CD4-positive, alpha-beta T cell (primary cell): ENCODE results near the gene STAC. TPM values are rescaled to one million over a fixed set of nuclear protein-coding genes. Genes with fewer than 3 reads are reported as not detected.

Source experiments
- ATAC-seq: fragments of 200-7000 bp; cut with Tn5 transposase; one replicate; pipeline ENCODE4 v1.10.0; 2022; ENCODE audit warnings: mild to moderate bottlenecking; ENCODE audit not compliant: poor library complexity
- CTCF ChIA-PET: fragments of 350-600 bp; sonication (Branson Sonifier 250); formaldehyde crosslinking; loops from one replicate; lab custom pipeline; 2021; ENCODE audit warnings: antibody characterized with exemption, inconsistent platforms; lab: Charles Lee
- POLR2A ChIA-PET: fragments of 350-600 bp; sonication (Branson Sonifier 250); formaldehyde crosslinking; loops from one replicate; lab custom pipeline; 2021; ENCODE audit warnings: antibody characterized with exemption, inconsistent platforms; lab: Charles Lee
- DNase-seq, 14 experiments: peaks; one replicate each; pipeline ENCODE4 v3.0.0-alpha.2; 2013 to 2020; ENCODE audit warnings: mixed read lengths in 2 of 14
- H3K27ac ChIP-seq, 2 donors: one replicate each; pipeline versions ENCODE4 v1.5.1 to v1.7.0; 2013; ENCODE audit warnings: low read length in 2 of 2, low read depth in 1 of 2, mild to moderate bottlenecking in 1 of 2
- H3K27me3 ChIP-seq, 2 experiments: 1 replicate in 1 of 2; 2 replicates in 1 of 2; pipeline versions ENCODE4 v1.6.1 to v1.7.0; 2013; ENCODE audit warnings: low read length in 2 of 2, control low read depth in 1 of 2, mild to moderate bottlenecking in 1 of 2, moderate library complexity in 1 of 2; ENCODE audit not compliant: insufficient read depth in 2 of 2, control insufficient read depth in 1 of 2
- H3K36me3 ChIP-seq: one replicate; pipeline ENCODE4 v1.6.1; 2013; ENCODE audit warnings: low read length, control low read depth; ENCODE audit not compliant: insufficient read depth
- H3K4me1 ChIP-seq: one replicate; pipeline ENCODE4 v1.6.1; 2013; ENCODE audit warnings: low read length, control low read depth; ENCODE audit not compliant: insufficient read depth
- H3K4me3 ChIP-seq: one replicate; pipeline ENCODE4 v1.5.1; 2013; ENCODE audit warnings: mild to moderate bottlenecking, low read length, moderate library complexity
- H3K9me3 ChIP-seq, 2 experiments: 1 replicate in 1 of 2; 2 replicates in 1 of 2; pipeline versions ENCODE4 v1.6.1 to v1.7.0; 2013; ENCODE audit warnings: low read length in 2 of 2, mild to moderate bottlenecking in 2 of 2, control low read depth in 1 of 2, moderate library complexity in 1 of 2; ENCODE audit not compliant: control insufficient read depth in 1 of 2, insufficient read depth in 1 of 2
- H3K27ac Mint-ChIP-seq: one replicate; pipeline ENCODE4 v1.8.0; 2020; ENCODE audit warnings: mixed read lengths
- H3K27me3 Mint-ChIP-seq: one replicate; pipeline ENCODE4 v1.8.0; 2021; ENCODE audit warnings: mixed read lengths
- H3K36me3 Mint-ChIP-seq: one replicate; pipeline ENCODE4 v1.8.0; 2021; ENCODE audit warnings: low read depth, mixed read lengths
- H3K4me1 Mint-ChIP-seq: one replicate; pipeline ENCODE4 v1.8.0; 2021; ENCODE audit warnings: low read depth, mixed read lengths
- H3K4me3 Mint-ChIP-seq: one replicate; pipeline ENCODE4 v1.8.0; 2020; ENCODE audit warnings: mild to moderate bottlenecking, mixed read lengths
- H3K9me3 Mint-ChIP-seq: one replicate; pipeline ENCODE4 v1.8.0; 2020; ENCODE audit warnings: mixed read lengths
- intact Hi-C, 2 experiments: fragments of 100-400 bp; cut with DNase I in 1 of 2; cut with micrococcal nuclease in 1 of 2; formaldehyde crosslinking; loops; one replicate each; pipeline versions ENCODE4 v1.15.1 to v1.9.0; 2023 to 2025; cut with DNase I, micrococcal nuclease
- total RNA-seq, 174 experiments: library from RNA in 2 of 174; stranded (reverse) in 2 of 174; gene quantifications; one replicate each; pipeline ENCODE4 v1.2.3 and lab custom pipeline; 2021 to 2026
- TF ChIP-seq, protein P1 (sequence below): fragments of 200-600 bp; IDR thresholded peaks from one replicate; pipeline ENCODE4 v1.8.0; 2022; ENCODE audit warnings: antibody characterized with exemption, mild to moderate bottlenecking

The STAC gene
- total RNA-seq, 2 experiments from 2014 or later = not detected

DNA sequence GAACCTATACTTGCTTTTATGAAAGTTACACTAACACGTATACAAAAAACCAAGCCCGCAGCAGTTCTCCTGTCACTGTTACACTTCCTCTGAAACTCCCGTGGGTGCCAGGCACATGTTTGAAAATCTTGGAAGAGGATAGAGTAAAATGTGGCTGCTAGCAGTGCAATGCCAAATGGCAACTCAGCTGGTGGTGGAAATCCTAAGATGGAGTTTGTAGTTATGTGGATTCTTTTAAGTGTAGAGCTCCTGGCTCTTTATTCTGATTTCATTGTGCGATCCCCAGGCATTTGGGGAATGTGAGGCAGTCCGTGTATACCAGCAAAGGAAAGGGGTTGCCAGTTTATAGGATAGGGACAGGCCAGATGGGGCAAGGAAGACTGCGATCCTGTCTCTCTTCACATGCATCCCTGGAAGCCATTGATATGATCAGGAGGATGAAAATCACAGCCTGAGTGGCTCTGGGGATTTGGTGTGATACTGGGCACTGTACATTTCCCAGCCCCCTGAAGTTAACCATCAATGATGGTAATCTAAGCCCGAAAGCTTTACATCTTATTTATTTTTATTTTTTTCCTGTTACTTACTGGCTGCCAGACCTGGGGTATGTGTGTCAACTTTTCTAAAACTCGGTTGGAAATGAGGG is 1.1 kb downstream of the STAC start:
- Mint-ChIP-seq H3K9me3 (no peaks in the 10 kb centered on the region), H3K27ac (no peak overlapping the region), H3K27me3 (peaks cover 58% of the 10 kb centered on the region), H3K4me1 (peaks cover 9% of the 10 kb centered on the region), H3K4me3 (no peak overlapping the region), H3K36me3 (no peaks in the 10 kb centered on the region)
- no peak for DNase-seq
- ChIA-PET CTCF (no interaction called here), POLR2A (no interaction called here)
- Histone ChIP-seq H3K27me3 (peaks cover 18 to 22% of the 10 kb centered on the region in 2 experiments), H3K27ac (no peak overlapping the region), H3K9me3 (no peaks in the 10 kb centered on the region), H3K36me3 (no peaks in the 10 kb centered on the region), H3K4me3 (no peak overlapping the region), H3K4me1 (peaks cover 2% of the 10 kb centered on the region)
- TF ChIP-seq, protein P1, sequence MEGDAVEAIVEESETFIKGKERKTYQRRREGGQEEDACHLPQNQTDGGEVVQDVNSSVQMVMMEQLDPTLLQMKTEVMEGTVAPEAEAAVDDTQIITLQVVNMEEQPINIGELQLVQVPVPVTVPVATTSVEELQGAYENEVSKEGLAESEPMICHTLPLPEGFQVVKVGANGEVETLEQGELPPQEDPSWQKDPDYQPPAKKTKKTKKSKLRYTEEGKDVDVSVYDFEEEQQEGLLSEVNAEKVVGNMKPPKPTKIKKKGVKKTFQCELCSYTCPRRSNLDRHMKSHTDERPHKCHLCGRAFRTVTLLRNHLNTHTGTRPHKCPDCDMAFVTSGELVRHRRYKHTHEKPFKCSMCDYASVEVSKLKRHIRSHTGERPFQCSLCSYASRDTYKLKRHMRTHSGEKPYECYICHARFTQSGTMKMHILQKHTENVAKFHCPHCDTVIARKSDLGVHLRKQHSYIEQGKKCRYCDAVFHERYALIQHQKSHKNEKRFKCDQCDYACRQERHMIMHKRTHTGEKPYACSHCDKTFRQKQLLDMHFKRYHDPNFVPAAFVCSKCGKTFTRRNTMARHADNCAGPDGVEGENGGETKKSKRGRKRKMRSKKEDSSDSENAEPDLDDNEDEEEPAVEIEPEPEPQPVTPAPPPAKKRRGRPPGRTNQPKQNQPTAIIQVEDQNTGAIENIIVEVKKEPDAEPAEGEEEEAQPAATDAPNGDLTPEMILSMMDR = no peak
- no peak for ATAC-seq
- intact Hi-C loops = no loop called here

DNA sequence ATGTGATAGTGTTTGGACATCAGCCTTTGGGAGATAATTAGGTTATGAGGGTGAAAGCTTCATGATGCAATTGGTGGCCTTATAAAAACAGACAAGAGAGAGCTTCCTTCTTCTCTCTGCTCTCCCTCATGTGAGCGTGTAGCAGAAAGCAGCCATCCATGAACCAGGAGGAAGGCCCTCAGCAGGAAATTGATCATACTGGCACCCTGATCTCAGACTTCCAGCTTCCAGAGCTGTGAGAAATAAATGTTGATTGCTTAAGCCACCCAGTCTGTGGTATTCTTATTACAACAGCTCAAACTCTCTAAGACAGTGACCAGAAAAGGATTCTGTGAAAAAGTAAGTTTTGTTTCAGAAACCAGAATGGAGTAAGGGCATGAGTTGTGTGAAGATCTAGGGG is 13.3 kb downstream of the STAC start:
- no peak for ATAC-seq
- no peak for DNase-seq

DNA sequence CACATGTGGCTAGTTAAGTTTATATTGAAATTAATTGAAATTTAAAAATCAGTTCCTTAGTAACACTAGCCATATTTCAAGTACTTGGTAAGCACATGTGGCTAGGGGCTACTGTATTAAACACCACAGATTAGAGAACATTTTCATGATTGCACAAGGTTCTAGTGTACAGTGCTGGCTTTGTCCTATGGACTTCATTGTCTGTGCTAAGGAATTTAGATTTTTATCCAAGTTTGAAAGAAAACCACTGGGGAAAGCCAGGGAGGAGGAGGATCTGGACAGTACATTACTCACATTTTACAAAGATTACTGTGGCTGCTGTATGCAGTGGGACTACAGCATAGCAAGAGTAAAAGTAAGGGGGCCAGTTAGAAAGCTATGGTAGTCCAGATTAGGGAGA is 13.9 kb downstream of the STAC start:
- Mint-ChIP-seq H3K27me3 (peaks cover 29% of the 10 kb centered on the region), H3K36me3 (no peaks in the 10 kb centered on the region), H3K9me3 (no peaks in the 10 kb centered on the region), H3K27ac (no peak overlapping the region), H3K4me3 (no peak overlapping the region), H3K4me1 (no peaks in the 10 kb centered on the region)
- Histone ChIP-seq H3K27ac (no peak overlapping the region), H3K4me1 (no peaks in the 10 kb centered on the region), H3K27me3 (no peaks in the 10 kb centered on the region), H3K36me3 (no peaks in the 10 kb centered on the region), H3K9me3 (no peaks in the 10 kb centered on the region), H3K4me3 (no peak overlapping the region)
- ChIA-PET CTCF (no interaction called here), POLR2A (no interaction called here)
- TF ChIP-seq, protein P1 = no peak
- no peak for ATAC-seq
- intact Hi-C loops = no loop called here
- DNase-seq = no peak

More for the DNA sequence above, 13.3 kb downstream of the STAC start:
- intact Hi-C loops = no loop called here
- Mint-ChIP-seq H3K27me3 (peaks cover 29% of the 10 kb centered on the region), H3K27ac (no peak overlapping the region), H3K36me3 (no peaks in the 10 kb centered on the region), H3K4me3 (no peak overlapping the region), H3K4me1 (no peaks in the 10 kb centered on the region), H3K9me3 (no peaks in the 10 kb centered on the region)
- TF ChIP-seq, protein P1 = no peak
- POLR2A ChIA-PET = no interaction called here
- H3K9me3 ChIP-seq = no peaks in the 10 kb centered on the region
- CTCF ChIA-PET = no interaction called here
- H3K27ac ChIP-seq = no peak overlapping the region
- no peak overlapping the region for H3K4me3 ChIP-seq
- no peaks in the 10 kb centered on the region for H3K36me3 ChIP-seq
- H3K27me3 ChIP-seq = no peaks in the 10 kb centered on the region
- no peaks in the 10 kb centered on the region for H3K4me1 ChIP-seq
